ENCODE data around the gene ASXL2.

GRCh38 chr2:25726522-25726921 is 151.8 kb downstream of the ASXL2 start:
- TF ChIP-seq CTCF (IDR thresholded peaks at IDR 0.05; ENCODE audit: low read depth, low read length), result no peak
- TF ChIP-seq EZH2phosphoT487 (IDR thresholded peaks at IDR 0.05; ENCODE audit: low read depth), result no peak
